Calu3 (cell line): ENCODE results near the gene TCP11L1. TPM values are rescaled to one million over a fixed set of nuclear protein-coding genes. Genes with fewer than 3 reads are reported as not detected.

ENCODE experiments used
- BruUV-seq: library from RNA; stranded (reverse); fragments of 400-500 nt; replicated peaks from 2 replicates; lab custom pipeline; 2021; lab: Mats Ljungman, UMichigan
- CTCF ChIA-PET: fragments of 300-600 bp; sonication (Branson Sonifier 250); formaldehyde crosslinking; loops from one replicate; lab custom pipeline; 2022; ENCODE audit warnings: antibody characterized with exemption; lab: Charles Lee
- DNase-seq: peaks from one replicate; pipeline ENCODE4 v3.0.0; 2022
- H3K27ac Mint-ChIP-seq: one replicate; pipeline ENCODE4 v1.8.0; 2022; ENCODE audit warnings: mixed read lengths; ENCODE audit not compliant: unreplicated experiment
- H3K27me3 Mint-ChIP-seq: one replicate; pipeline ENCODE4 v1.8.0; 2022; ENCODE audit warnings: mixed read lengths; ENCODE audit not compliant: unreplicated experiment
- H3K36me3 Mint-ChIP-seq: one replicate; pipeline ENCODE4 v1.8.0; 2022; ENCODE audit warnings: mild to moderate bottlenecking, moderate library complexity, mixed read lengths; ENCODE audit not compliant: insufficient read depth, unreplicated experiment
- H3K4me1 Mint-ChIP-seq: one replicate; pipeline ENCODE4 v1.8.0; 2022; ENCODE audit warnings: mild to moderate bottlenecking, low read depth, mixed read lengths; ENCODE audit not compliant: unreplicated experiment
- H3K4me3 Mint-ChIP-seq: one replicate; pipeline ENCODE4 v1.8.0; 2022; ENCODE audit warnings: mild to moderate bottlenecking, low read depth, moderate library complexity, mixed read lengths; ENCODE audit not compliant: unreplicated experiment
- H3K9me3 Mint-ChIP-seq: one replicate; pipeline ENCODE4 v1.8.0; 2022; ENCODE audit warnings: low read depth, mixed read lengths; ENCODE audit not compliant: unreplicated experiment
- intact Hi-C: fragments of 100-400 bp; cut with micrococcal nuclease; formaldehyde crosslinking; loops from one replicate; pipeline ENCODE4 v1.10.0; 2022; ENCODE audit not compliant: unreplicated experiment
- total RNA-seq: library from RNA; stranded (reverse); gene quantifications from 2 replicates; pipeline ENCODE4 v1.2.3, GENCODE V29; 2022
- TF ChIP-seq, protein P1 (sequence below): fragments of 200-600 bp; IDR thresholded peaks from one replicate; pipeline ENCODE4 v1.8.0; 2022; ENCODE audit warnings: antibody characterized with exemption; ENCODE audit not compliant: unreplicated experiment

TCP11L1 gene
- total RNA-seq, 1 experiment from 2014 or later: 9.6 TPM

DNA sequence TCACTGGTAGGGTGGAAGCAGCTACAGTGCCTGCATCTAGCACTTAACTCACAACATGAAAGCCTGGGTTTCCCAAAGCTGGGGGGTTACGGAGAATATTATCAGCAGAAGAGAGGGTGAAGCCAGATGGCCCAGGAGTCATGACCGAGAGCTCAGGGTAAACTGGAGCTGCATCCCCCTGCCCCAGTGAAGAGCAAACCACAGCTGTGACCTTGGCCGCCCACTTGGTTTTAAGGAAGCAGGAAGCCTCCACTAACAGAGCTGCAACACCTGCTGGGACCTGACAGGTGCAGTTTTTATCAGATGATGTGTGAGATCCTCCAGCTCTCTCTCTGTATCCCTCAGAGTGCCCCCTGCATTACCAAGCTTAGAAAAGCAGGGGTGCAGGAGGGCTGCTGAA is 20.9 kb downstream of the TCP11L1 start:
- Mint-ChIP-seq H3K4me3 (no peak overlapping the region), H3K36me3 (peaks cover 5% of the 10 kb centered on the region), H3K9me3 (no peaks in the 10 kb centered on the region), H3K27ac (no peak overlapping the region), H3K27me3 (no peaks in the 10 kb centered on the region), H3K4me1 (peaks cover 22% of the 10 kb centered on the region)
- BruUV-seq: no TSS peak
- TF ChIP-seq, protein P1, sequence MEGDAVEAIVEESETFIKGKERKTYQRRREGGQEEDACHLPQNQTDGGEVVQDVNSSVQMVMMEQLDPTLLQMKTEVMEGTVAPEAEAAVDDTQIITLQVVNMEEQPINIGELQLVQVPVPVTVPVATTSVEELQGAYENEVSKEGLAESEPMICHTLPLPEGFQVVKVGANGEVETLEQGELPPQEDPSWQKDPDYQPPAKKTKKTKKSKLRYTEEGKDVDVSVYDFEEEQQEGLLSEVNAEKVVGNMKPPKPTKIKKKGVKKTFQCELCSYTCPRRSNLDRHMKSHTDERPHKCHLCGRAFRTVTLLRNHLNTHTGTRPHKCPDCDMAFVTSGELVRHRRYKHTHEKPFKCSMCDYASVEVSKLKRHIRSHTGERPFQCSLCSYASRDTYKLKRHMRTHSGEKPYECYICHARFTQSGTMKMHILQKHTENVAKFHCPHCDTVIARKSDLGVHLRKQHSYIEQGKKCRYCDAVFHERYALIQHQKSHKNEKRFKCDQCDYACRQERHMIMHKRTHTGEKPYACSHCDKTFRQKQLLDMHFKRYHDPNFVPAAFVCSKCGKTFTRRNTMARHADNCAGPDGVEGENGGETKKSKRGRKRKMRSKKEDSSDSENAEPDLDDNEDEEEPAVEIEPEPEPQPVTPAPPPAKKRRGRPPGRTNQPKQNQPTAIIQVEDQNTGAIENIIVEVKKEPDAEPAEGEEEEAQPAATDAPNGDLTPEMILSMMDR: no peak
- CTCF ChIA-PET: interaction anchor here (1.5 kb wide), 1 partner anchor 30 kb away, joined by 3 read pairs; no protein-coding TSS in a partner anchor
- intact Hi-C loops: loop anchor here (10.0 kb wide), 2 partner anchors 165 to 345 kb away; partner anchors contain the start of gene QSER1
- no peak for DNase-seq

DNA sequence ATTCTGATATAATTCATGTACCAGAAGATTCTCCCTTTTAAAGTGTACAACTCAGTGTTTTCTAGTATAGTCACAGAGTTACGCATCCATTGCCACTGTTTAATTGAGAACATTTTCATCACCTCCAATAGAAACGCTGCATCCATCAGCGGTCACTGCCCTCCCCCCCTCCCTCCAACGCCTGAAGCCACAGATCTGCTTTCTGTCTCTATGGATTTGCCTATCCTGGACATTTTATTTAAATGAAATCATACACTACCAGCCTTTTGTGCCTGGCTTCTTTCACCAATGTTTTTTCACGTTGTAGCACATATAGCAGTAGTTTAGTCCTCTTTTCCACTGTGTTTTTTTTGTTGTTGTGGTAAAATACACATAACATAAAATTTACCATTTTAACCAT is 22.8 kb downstream of the TCP11L1 start:
- Mint-ChIP-seq H3K36me3 (peaks cover 5% of the 10 kb centered on the region), H3K9me3 (no peaks in the 10 kb centered on the region), H3K27me3 (no peaks in the 10 kb centered on the region), H3K27ac (no peak overlapping the region), H3K4me3 (no peak overlapping the region), H3K4me1 (peaks cover 22% of the 10 kb centered on the region)
- TF ChIP-seq, protein P1: no peak
- CTCF ChIA-PET: interaction anchor here (1.2 kb wide), 1 partner anchor 22 kb away, joined by 4 read pairs; the partner anchor contains the start of gene TCP11L1
- no TSS peak for BruUV-seq
- intact Hi-C loops: loop anchor here (10.0 kb wide), 2 partner anchors 167 to 347 kb away; partner anchors contain the start of gene QSER1
- no peak for DNase-seq

DNA sequence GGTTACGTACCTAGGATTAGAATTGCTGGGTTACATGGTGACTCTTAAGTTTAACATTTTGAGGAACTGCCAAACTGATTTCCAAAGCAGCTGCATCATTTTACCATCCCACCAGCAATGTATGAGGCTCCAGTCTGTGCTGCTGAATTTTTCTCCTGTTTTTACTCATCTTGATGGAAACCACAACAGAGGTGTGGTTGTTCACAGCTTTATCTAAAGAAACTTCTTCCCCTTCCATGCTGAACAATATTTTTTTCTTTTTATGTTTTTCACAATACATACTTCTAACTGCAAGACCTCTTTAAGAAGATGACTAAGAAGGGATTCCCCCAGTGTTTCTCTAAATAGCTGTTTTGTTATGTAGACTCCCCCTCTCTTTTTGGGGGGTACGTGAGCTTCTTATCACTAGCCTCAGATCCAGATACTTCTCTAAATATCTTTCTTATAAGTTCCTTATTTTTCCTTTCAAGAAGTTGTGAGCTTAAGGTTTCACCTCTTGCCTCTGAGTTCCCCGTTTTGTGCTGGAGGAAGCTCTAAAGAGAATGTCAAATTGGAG is 24.0 kb downstream of the TCP11L1 start:
- DNase-seq: no peak
- peaks cover 5% of the 10 kb centered on the region for H3K36me3 Mint-ChIP-seq
- CTCF ChIA-PET: interaction anchor here (1.2 kb wide), 1 partner anchor 89 kb away, joined by 3 read pairs; no protein-coding TSS in a partner anchor
- no peak overlapping the region for H3K4me3 Mint-ChIP-seq
- BruUV-seq: no TSS peak
- TF ChIP-seq, protein P1: no peak
- intact Hi-C loops: loop anchor here (10.0 kb wide), 2 partner anchors 169 to 349 kb away; partner anchors contain the start of gene QSER1
- no peaks in the 10 kb centered on the region for H3K9me3 Mint-ChIP-seq
- H3K27ac Mint-ChIP-seq: no peak overlapping the region
- no peaks in the 10 kb centered on the region for H3K27me3 Mint-ChIP-seq
- peaks cover 22% of the 10 kb centered on the region for H3K4me1 Mint-ChIP-seq

- H3K9me3 Mint-ChIP-seq: no peaks in the 10 kb centered on the region
- CTCF ChIA-PET: interaction anchor here (0.5 to 1.2 kb wide), 3 partner anchors 25 to 181 kb away, joined by 3 to 4 read pairs (median 3); no protein-coding TSS in a partner anchor
- no peaks in the 10 kb centered on the region for H3K27me3 Mint-ChIP-seq
- H3K4me3 Mint-ChIP-seq: no peak overlapping the region
- peaks cover 5% of the 10 kb centered on the region for H3K36me3 Mint-ChIP-seq
- TF ChIP-seq, protein P1: no peak
- no TSS peak for BruUV-seq
- intact Hi-C loops: loop anchor here (10.0 kb wide), 2 partner anchors 169 to 349 kb away; partner anchors contain the start of gene QSER1
- H3K4me1 Mint-ChIP-seq: peaks cover 22% of the 10 kb centered on the region
- H3K27ac Mint-ChIP-seq: no peak overlapping the region
- no peak for DNase-seq
Measured at GRCh38 chr11:33064033-33064825, 24.9 kb downstream of the TCP11L1 start.
